HG03442 (cell line): ENCODE measurements around the gene VENTX.

Experiments
- ATAC-seq: cut with Tn5 transposase; IDR thresholded peaks from one replicate; pipeline ENCODE4 v1.9.1; 2021; ENCODE audit warnings: mild to moderate bottlenecking, moderate library complexity; ENCODE audit not compliant: unreplicated experiment

VENTX gene

GRCh38 chr10:133201948-133202725 lies 35.5 kb upstream of the VENTX start:
- no peak for ATAC-seq

DNA sequence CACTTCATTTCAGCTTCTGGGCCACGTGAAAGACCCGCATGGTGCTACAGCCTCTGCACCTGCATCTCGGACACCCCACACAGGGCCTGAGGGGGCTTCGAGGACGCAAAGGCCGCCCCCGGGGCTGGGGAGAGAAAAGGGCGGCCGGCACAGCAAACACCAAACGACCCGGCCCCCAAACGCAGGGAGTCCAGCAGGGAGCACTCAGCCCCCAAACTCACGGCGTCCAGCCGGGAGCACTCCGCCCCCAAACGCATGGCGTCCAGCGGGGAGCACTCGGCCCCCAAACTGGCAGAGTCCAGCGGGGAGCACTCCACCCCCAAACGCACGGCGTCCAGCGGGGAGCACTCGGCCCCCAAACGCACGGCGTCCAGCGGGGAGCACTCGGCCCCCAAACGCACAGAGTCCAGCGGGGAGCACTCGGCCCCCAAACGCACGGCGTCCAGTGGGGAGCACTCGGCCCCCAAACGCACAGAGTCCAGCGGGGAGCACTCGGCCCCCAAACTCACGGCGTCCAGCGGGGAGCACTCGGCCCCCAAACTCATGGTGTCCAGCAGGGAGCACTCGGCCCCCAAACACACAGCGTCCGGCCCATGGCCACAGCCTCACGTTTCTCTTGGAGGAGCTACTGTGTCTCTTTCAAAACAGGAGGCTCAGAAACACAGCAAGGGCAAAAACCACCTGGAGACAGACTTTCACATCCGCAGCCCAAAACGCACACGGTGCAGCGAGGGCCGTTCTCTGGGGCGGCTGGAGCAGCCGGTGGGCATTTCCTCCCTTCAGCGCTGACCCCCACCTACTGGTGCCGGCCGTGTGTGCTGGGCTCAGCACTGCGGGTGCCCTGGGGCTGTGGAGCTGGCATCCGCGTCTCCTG lies 34.6 kb upstream of the VENTX start:
- no peak for ATAC-seq

GRCh38 chr10:133203652-133204195 lies 33.9 kb upstream of the VENTX start:
- ATAC-seq, result no peak

GRCh38 chr10:133204226-133205015 lies 33.2 kb upstream of the VENTX start:
- no peak for ATAC-seq

GRCh38 chr10:133205146-133205545 lies 32.5 kb upstream of the VENTX start:
- ATAC-seq, result no peak

- no peak for ATAC-seq
Observed at GRCh38 chr10:133206356-133207040, 31.2 kb upstream of the VENTX start.

DNA sequence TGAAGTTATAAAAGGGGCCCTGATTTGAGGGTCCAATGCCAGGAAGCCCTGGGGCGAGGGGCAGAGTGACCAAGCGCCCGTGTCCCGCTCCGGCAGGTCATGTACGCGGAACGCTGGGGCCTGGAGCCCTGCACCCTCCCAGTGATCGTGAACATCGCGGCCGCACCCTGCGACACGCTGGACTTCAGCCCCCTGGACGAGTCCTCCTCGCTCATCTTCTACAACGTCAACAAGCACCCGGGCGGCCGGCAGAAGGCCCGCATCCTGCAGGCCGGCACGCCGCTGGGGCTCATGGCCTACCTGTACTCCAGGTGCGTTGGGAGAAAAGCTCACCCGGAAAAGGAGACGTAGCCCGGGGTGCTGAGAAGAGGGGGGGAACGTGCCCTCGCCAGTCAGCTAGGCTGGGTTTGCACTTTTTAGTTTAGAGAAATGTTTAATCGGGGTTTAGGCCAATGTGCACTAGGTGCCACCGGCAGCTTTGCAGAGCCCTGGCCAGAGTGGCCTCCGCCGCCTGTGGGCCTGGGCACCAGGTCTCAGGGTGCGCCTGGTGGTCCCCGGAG lies 30.5 kb upstream of the VENTX start:
- ATAC-seq, result no peak

DNA sequence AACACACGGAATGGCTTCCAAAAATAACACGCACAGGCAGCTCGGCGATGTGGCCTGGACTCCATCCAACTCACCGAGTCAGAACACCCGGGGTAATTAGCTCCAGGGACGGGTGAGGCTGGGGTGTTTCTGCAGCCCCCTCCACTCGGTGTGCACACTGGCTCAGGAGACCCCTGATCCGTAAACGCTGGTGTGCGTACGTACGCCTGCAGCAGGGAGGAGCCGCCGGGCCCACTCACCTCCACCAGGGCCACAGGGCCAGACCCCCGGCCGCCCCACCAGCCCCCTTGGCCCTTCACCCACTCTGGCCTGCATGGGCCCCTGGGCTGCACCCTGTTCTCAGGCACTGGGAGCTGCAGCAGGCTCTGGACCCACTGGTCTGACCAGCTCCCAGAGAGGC lies 30.0 kb upstream of the VENTX start:
- no peak for ATAC-seq

DNA sequence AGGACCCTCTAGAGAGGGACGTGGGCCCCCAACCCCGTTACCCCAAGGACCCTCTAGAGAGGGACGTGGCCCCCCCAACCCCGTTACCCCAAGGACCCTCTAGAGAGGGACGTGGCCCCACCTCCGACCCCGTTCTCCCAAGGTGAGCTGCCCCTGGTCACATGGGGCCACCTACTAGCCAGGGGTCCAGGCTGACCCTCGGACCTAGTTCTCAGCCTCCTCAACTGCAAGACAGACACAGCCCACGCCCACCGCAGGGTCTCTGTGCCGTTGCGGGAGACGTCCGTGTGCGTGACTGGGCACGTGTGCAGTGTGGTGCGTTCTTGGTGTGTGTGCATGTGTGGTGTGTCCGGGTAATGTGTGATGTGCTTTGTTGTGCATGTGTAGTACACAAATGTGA lies 29.2 kb upstream of the VENTX start:
- ATAC-seq, result no peak

DNA sequence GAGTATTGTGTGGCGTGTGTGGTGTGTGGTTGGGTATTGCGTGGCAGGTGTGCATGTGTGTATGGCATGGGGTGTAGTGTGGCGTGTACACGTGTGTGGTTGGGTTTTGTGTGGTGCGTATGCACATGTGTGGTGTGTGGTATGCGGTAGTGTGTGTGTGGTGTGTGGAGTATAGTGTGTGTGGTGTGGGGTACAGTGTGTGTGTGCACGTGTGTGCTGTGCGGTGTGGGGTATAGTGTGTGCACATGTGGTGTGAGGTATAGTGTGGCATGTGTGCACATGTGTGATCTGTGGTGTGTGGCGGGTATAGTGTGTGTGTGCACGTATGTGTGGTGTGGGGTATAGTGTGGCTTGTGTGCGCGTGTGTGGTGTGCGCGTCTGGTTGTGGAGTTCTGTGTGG lies 28.5 kb upstream of the VENTX start:
- no peak for ATAC-seq

GRCh38 chr10:133209641-133210040 lies 28.0 kb upstream of the VENTX start:
- no peak for ATAC-seq

DNA sequence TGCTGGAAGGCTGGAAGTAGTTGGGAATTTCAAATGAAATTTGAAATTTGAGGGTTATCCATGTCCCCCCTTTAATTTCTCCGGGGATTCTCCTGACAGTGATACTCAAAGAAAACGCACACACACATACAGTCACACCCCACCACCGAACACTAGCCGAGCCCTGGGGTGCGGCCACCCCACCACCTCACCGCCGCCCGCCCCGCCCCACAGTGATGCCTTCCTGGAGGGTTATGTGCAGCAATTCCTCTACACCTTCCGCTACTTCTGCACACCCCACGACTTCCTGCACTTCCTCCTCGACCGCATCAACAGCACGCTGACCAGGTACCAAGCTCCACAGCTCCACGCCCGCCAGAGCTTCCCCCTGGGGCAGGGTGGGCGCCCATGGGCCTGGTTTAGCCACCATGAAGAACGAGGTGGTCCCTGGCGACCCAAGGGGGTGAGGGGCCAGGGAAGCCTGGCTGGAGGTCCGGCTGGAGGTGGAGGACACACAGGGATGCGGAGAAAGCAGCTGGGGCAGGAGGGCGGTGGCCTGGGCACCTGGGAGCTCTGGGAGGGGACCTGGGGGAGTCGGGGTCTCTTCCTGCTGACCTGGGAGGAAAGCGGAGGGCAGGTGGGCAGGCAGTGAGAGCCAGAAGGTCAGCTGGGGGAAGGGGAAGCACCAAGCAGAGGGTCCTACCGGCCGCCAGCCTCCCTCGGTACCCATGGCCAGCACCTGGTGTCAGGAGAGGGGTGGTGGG lies 27.1 kb upstream of the VENTX start:
- no peak for ATAC-seq

- ATAC-seq, result no peak
Observed at GRCh38 chr10:133211141-133211830, 26.4 kb upstream of the VENTX start.

DNA sequence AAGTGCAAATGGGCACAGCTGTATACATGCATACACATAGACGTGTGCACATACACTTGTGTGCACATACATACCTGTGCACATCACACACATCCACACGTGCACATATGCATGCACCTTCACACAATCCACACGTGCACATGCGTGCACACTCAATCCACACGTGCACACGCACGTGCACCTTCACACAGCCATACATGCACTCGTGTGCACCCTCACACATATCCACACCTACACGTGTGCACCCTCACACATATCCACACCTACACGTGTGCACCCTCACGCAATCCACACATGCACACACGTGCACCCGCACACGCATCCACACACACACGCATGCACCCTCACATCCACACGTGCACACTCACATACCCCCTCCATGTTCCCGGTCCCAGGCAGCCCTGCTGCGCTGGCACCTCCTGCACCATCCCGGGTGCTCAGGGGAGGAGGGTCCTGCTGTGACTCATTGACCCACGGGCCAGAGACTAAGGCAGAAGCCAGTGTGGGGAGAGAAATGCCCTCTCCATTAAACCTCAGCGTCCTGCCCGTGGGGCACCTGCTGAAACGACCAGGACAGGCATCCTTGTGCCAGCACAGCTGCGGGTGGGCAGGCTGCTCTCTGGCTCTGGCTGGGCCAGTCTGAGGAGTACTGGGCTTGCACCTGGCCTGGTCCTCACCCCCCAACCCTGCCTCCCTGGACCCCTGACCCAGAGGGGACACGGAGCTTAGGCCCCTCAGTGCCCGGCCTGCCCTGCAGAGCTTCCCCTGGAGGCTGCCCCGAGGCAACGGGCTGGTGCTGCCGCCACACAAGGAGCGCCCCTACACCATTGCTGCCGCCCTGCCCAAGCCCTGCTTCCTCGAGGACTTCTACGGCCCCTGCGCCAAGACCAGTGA lies 25.4 kb upstream of the VENTX start:
- ATAC-seq, result no peak

GRCh38 chr10:133212853-133213494 lies 24.7 kb upstream of the VENTX start:
- no peak for ATAC-seq

DNA sequence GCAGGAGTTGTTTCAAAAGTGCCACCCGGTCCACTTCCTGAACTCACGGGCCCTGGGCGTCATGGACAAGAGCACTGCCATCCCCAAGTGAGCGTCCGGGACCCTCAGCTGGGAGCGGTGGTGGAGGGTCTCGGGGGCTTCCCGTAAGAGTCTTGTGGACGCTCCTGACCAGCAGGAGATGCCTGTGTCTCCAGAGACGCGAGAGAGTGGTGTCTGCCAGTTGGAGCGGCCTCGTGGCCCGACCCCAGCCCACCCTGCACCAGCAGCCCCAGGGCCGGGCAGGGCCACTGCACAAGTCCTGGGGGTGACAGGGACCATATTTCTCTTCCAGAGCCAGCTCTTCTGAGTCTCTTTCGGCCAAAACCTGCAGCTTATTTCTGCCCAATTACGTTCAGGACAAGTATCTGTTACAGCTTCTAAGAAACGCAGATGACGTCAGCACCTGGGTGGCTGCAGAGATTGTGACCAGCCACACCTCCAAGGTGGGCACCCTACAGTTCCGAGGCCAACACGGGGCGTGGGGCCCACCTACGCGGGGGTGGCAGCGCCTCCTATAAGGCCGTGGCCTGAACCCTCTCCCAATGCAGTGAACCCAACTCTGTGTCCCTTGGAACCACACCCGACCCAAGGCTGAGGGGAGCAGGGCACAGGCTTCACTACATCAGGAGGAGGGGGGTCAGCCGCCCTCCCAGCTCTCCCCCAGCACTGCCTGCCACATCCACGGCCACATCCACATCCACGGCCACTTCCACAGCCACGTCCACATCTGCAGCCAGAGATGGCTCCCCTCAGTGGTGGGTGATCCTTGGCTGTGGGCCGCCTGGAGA lies 23.8 kb upstream of the VENTX start:
- no peak for ATAC-seq
